Activated naive CD4-positive, alpha-beta T cell (primary cell): ENCODE data around the gene RGS9.

Experiments
- DNase-seq, 4 experiments: peaks; one replicate each; lab custom pipeline; 2025; lab: John Stamatoyannopoulos, UW

The RGS9 gene

DNA sequence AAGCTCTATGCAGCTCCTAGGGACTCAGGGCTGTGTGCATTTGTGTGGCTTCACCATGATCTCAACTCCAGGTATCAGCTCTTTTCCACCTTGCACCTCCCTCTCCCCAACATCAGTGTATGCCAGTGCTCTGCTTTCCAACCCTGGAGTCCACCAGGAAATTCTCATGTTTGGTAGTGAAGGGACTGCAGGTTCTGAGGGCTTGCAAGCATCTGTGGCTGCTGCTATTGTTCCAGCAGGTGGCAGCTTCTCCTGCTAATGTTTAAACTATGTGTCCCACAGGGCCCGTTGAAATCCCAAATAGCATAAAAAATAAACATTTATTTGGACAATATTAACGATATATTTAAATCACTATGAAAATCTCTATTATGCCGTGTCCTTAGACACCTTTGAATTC, 82.0 kb downstream of the RGS9 start:
- no peak for DNase-seq

DNA sequence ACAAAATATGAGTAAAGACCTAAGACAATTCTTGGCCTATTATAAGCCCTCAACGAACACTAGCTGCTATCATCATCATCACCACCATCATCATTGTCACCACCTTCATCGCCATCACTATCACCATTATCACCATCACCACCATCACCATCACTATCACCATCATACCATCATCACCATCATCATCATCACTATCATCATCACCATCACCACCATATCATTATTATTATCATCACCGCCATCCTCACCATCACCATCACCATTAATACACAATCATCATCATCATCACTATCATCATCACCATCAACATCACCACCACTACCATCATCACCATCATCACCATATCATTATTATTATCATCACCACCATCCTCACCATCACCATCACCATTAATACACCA, 82.5 kb downstream of the RGS9 start:
- no peak for DNase-seq

DNA sequence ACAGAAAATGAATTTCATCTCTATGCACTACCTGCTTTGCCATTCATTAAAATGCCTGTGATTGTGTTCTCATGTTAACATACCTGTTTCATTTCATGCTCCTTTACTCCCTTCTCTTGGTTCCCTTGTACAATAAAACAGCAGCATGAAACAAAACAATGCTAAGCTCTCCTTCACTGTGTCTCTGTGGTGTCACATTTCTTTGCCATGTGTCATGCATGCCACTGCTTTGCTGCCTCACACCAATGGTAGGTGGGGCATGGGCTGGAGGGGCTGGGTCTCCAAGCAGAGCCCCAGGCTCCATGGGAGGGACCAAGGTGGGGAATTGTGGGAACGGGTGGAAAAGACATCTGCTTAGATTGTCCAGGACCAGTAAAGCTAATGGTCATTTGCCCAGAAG, 83.6 kb downstream of the RGS9 start:
- no peak for DNase-seq

DNA sequence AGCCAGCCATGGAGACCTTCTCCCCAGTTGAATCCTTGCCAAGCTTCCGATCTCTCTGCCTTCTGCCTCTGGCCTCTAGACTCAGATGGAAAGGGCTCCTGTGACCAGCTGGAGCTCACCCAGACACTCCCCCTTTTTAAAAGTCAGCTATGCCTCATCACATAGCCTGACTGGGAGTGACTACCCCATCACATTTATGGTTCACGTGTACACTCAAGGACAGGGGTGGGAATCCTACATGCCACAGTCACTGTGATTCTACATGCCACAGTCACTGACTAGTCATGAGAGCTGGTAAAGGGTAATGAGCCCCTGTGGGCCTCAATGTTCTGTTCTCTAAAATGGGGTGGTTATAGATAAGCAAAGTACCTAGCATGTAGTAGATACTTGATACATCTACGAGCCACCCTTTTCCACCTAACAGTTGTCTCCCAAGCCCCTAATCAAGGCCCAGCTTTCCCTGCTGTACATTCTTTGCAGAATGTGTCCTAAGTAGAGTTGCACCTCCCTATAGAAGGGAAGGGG, 85.1 kb downstream of the RGS9 start:
- DNase-seq, result no peak

GRCh38 chr17:65225061-65225460, 87.9 kb downstream of the RGS9 start:
- DNase-seq, result no peak

DNA sequence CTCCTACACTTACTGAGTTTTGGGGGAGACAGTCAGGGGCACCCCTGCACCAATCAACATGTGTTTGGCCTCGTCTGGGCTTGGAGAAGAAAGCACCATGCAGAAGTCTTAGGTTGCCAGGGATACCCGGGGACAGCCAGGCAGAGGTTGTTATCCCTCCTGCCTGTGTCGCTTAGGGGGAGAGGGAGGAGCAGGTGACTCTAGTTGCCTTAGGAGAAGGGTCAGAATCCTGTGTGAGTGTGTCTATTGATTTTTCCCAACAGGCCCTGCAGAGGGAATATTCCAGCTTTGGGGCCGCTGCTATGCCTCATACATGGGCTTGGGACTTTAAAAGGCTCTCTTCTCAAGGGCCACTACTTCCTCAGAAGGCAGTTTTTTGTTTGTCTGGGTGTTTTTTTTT, 89.1 kb downstream of the RGS9 start:
- no peak for DNase-seq

DNA sequence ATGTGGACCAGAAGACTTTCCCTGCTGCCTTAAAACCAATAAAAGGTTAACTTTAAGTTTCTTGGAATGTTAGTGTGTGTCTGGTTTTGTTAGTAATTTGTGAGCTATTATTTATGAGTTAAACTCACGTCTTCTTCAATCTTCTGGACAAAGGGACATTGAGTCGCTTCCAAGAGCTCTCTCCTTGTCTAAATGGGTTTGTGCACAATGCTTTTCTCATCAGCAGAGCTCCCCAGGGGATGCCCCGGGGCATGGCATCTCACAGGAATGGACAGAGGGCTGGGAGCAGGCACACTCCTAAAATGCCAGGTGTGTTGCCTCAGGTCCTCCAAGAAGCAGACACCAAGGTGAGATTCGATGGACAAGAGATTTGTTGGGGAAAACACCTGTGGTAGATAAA, 90.5 kb downstream of the RGS9 start:
- no peak for DNase-seq

- no peak for DNase-seq
Measured at GRCh38 chr17:65228287-65228686, 91.1 kb downstream of the RGS9 start.

GRCh38 chr17:65228734-65229620, 91.8 kb downstream of the RGS9 start:
- DNase-seq, result no peak

- DNase-seq, result no peak
Measured at GRCh38 chr17:65229621-65229995, 92.4 kb downstream of the RGS9 start.

- DNase-seq, result no peak
Measured at GRCh38 chr17:65230040-65230439, 92.9 kb downstream of the RGS9 start.

DNA sequence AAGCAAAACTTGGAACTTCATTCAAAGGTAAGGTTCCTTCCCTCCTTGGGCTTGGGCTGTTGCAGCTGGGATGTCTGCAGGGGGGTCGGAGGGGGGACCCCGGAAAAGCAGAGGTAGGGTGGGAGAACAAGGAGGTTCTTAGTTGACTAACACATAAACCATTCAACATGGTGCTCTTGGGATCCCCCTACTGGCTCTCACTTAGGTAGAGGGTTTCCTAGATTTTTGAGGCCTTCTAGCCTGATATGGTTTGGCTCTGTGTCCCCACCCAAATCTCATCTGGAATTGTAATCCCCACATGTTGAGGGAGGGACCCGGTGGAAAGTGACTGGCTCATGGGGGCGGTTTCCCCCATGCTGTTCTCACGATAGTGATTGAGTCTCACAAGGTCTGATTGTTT, 93.9 kb downstream of the RGS9 start:
- no peak for DNase-seq

- no peak for DNase-seq
Measured at GRCh38 chr17:65231662-65232335, 94.6 kb downstream of the RGS9 start.

DNA sequence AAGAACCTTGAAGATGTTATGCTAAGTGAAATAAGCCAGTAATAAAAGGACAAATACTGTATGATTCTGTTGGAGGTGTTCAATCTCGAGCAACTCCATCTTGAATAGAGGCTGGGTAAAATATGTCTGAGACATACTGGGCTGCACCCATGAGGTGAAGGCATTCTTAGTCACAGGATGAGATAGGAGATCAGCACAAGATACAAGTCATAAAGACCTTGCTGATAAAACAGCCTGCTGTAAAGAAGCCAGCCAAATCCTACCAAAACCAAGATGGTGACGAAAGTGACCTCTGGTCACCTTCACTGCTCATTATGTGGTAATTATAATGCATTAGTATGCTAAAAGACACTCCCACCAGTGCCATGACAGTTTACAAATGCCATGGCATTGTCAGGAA, 98.1 kb downstream of the RGS9 start:
- DNase-seq, result no peak

DNA sequence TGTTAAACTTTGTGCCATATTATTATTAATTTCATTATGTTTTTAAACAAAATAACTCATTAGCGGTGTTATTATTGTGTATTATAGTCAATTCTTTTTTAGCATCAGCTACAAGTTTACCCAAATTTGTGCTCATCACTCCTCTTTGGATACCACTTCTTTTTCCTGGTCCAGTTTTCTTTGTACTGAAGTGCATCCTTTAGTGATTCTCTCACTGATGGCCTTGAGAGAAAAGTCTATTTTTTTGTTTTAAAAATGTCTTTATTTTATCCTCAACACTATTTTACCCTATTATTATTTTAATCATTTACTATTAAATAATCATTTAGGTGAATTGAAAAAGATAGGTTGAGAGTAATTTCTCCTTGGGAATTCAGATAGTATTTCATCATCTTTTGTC, 99.2 kb downstream of the RGS9 start:
- DNase-seq, result no peak

- DNase-seq, result no peak
Measured at GRCh38 chr17:65243838-65244625, 106.9 kb downstream of the RGS9 start.

- DNase-seq, result no peak
Measured at GRCh38 chr17:65246252-65246651, 109.1 kb downstream of the RGS9 start.

DNA sequence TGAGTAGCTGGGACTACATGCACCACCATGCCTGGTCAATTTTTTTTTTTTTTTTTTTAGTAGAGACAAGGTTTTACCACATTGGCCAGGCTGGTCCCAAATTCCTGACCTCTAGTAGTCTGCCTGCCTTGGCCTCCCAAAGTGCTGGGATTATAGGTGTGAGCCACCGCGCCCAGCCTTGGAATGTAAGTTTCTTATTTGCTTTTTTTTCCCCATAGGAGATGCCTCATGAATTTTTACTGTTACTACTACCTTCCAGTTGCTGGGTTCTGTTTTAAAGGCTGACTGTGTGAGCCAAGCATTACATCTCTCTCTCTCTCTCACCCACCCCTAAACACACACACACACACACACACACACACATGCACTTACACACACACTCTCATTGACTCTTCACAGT, 112.6 kb downstream of the RGS9 start:
- DNase-seq, result no peak

- DNase-seq, result no peak
Measured at GRCh38 chr17:65254166-65254565, 117.0 kb downstream of the RGS9 start.

GRCh38 chr17:65259281-65259680, 122.1 kb downstream of the RGS9 start:
- DNase-seq, result no peak

DNA sequence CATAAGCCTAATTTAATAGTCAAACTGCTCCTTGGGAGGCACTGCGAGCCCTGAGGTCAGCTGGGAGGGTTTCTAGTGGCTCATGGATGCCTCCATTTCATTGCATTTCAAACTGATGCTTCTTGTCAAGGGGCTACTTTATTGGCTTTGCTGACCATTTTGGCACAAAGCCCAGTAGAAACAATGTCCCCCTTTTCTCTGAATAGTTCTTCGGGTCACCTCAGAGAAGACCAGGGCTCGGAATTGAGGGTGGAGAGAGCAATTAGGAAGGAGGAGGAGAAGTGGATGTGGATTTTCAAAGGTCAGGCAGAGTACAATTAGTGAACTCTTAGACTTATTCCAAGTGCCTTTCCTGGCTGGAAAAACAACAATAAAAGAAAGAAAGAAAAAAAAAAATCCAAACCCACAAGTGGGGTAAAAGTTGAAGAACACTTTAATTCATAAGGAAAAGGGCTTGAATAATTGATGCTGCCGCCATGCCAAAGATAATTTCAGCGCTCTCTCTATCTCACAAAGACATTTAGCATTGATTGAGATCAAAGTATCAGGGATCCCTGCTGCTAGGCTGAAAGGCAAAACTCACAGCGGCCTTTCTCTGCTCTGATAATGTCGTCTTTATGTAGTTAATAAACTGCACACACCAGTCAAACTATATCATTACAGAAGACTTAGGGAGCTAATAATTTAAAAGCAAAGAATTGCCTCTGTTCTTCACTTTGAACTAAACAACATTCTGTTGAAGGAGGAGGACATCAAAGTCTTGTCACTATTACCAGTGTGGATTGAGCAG, 122.7 kb downstream of the RGS9 start:
- no peak for DNase-seq

GRCh38 chr17:65260626-65261025, 123.5 kb downstream of the RGS9 start:
- no peak for DNase-seq
